WTC11 (cell line): Measurements from ENCODE around the gene CRIP2.

ENCODE experiments used
- ATF3 ChIP-seq: sonication (generic); formaldehyde crosslinking; conservative IDR thresholded peaks from 2 replicates; pipeline ENCODE4 v1.8.1; 2022; ENCODE audit warnings: mild to moderate bottlenecking, missing genetic modification reagents
- ATF6 ChIP-seq: sonication (generic); formaldehyde crosslinking; IDR thresholded peaks from 2 replicates; pipeline ENCODE4 v1.8.1; 2023; ENCODE audit warnings: mild to moderate bottlenecking, missing genetic modification reagents
- CREM ChIP-seq: sonication (generic); formaldehyde crosslinking; IDR thresholded peaks from 2 replicates; pipeline ENCODE4 v1.8.1; 2022; ENCODE audit warnings: mild to moderate bottlenecking, missing genetic modification reagents, moderate library complexity
- CTCF ChIP-seq: fragments of 200-600 bp; IDR thresholded peaks from 2 replicates; pipeline ENCODE4 v1.8.0; 2022; ENCODE audit warnings: antibody characterized with exemption
- E2F4 ChIP-seq: sonication (generic); formaldehyde crosslinking; IDR thresholded peaks from 2 replicates; pipeline ENCODE4 v1.8.1; 2022; ENCODE audit warnings: low read depth, mild to moderate bottlenecking, moderate library complexity, missing genetic modification reagents, borderline replicate concordance
- E2F5 ChIP-seq: sonication (generic); formaldehyde crosslinking; IDR thresholded peaks from 2 replicates; pipeline ENCODE4 v1.8.1; 2022; ENCODE audit warnings: mild to moderate bottlenecking, moderate library complexity, missing genetic modification reagents
- ELF4 ChIP-seq: sonication (generic); formaldehyde crosslinking; IDR thresholded peaks from 2 replicates; pipeline ENCODE4 v1.8.1; 2022; ENCODE audit warnings: low read depth, mild to moderate bottlenecking, moderate library complexity, missing genetic modification reagents
- ESRRA ChIP-seq: sonication (generic); formaldehyde crosslinking; IDR thresholded peaks from 2 replicates; pipeline ENCODE4 v1.8.1; 2022; ENCODE audit warnings: mild to moderate bottlenecking, missing genetic modification reagents, borderline replicate concordance
- FOXP4 ChIP-seq: sonication (generic); formaldehyde crosslinking; IDR thresholded peaks from 2 replicates; pipeline ENCODE4 v1.8.0; 2022; ENCODE audit warnings: mild to moderate bottlenecking, missing genetic modification reagents
- IRF1 ChIP-seq: sonication (generic); formaldehyde crosslinking; IDR thresholded peaks from 2 replicates; pipeline ENCODE4 v1.8.0; 2023; ENCODE audit warnings: missing genetic modification reagents
- PRRX2 ChIP-seq: fragments of 250-450 bp; sonication (Bioruptor Pico); IDR thresholded peaks from 2 replicates; pipeline ENCODE4 v1.8.0; 2021; ENCODE audit warnings: mild to moderate bottlenecking
- ZNF121 ChIP-seq: sonication (generic); formaldehyde crosslinking; IDR thresholded peaks from 2 replicates; pipeline ENCODE4 v1.8.0; 2023; ENCODE audit warnings: missing genetic modification reagents

GRCh38 chr14:105527826-105528585 is 53.4 kb downstream of the CRIP2 start:
- TF ChIP-seq ATF3 (CRISPR knock-in tag) = no peak
- no peak for TF ChIP-seq ESRRA (CRISPR knock-in tag)
- peak; percentile 49 for TF ChIP-seq CTCF
- TF ChIP-seq E2F5 (CRISPR knock-in tag) = 0 out of 2 replicates have a peak, but pooled peaks have one; percentile 47
- no peak for TF ChIP-seq E2F4 (CRISPR knock-in tag)
- no peak for TF ChIP-seq ZNF121 (CRISPR knock-in tag)
- no peak for TF ChIP-seq ELF4 (CRISPR knock-in tag)
- no peak for TF ChIP-seq PRRX2 (CRISPR knock-in tag)
- TF ChIP-seq IRF1 (CRISPR knock-in tag) = no peak
- no peak for TF ChIP-seq ATF6 (CRISPR knock-in tag)
- no peak for TF ChIP-seq CREM (CRISPR knock-in tag)
- peak; percentile 83; the same call in 1 of the 2 replicates for TF ChIP-seq FOXP4 (CRISPR knock-in tag)
